Esophagus muscularis mucosa (tissue), 4 donors: ENCODE results near the gene PFDN6. TPM values are rescaled to one million over a fixed set of nuclear protein-coding genes. Genes with fewer than 3 reads are reported as not detected.
"Not testable (repeated sequence)": the region's sequence is repeated elsewhere in the genome, so short reads cannot be mapped to it uniquely, and the experiment has no call there.

Source experiments
- DNase-seq: peaks from one replicate; pipeline ENCODE4 v3.0.0-alpha.2; 2017; ENCODE audit errors: extremely low spot score
- H3K27ac ChIP-seq, 4 donors: fragments of 200-600 bp; sonication (generic); replicated peaks in 1 of 4; 1 replicate in 3 of 4; 2 replicates in 1 of 4; pipeline ENCODE4 v1.5.1; 2016 to 2019; ENCODE audit warnings: mild to moderate bottlenecking in 1 of 4
- H3K27me3 ChIP-seq, 4 donors: fragments of 200-600 bp; sonication (generic); one replicate each; pipeline versions ENCODE4 v1.5.1 to v1.6.0; 2016 to 2019
- H3K36me3 ChIP-seq, 4 donors: fragments of 200-600 bp; sonication (generic); one replicate each; pipeline ENCODE4 v1.5.1; 2016 to 2019
- H3K4me1 ChIP-seq, 4 donors: fragments of 200-600 bp; sonication (generic); one replicate each; pipeline ENCODE4 v1.5.1; 2016 to 2019
- H3K4me3 ChIP-seq, 4 donors: fragments of 200-600 bp; sonication (generic); 1 replicate in 2 of 4; 2 replicates in 2 of 4; pipeline ENCODE4 v1.5.1; 2016 to 2019; ENCODE audit warnings: mild to moderate bottlenecking in 4 of 4, moderate library complexity in 1 of 4
- H3K9me3 ChIP-seq, 4 donors: fragments of 200-600 bp; sonication (generic); 1 replicate in 3 of 4; 2 replicates in 1 of 4; pipeline ENCODE4 v1.5.1; 2016 to 2019
- CTCF ChIP-seq, 3 experiments: fragments of 200-600 bp in 2 of 3; fragments of 450-650 bp in 1 of 3; sonication (generic) in 2 of 3; IDR thresholded peaks; one replicate each; pipeline ENCODE4 v1.5.1; 2017 to 2019; ENCODE audit warnings: antibody characterized with exemption in 3 of 3, mild to moderate bottlenecking in 2 of 3, moderate library complexity in 1 of 3
- EP300 ChIP-seq: sonication (generic); formaldehyde crosslinking; IDR thresholded peaks from one replicate; pipeline ENCODE4 v1.6.1; 2017; ENCODE audit warnings: antibody characterized with exemption
- POLR2A ChIP-seq: fragments of 450-650 bp; IDR thresholded peaks from one replicate; pipeline ENCODE4 v1.6.1; 2017; ENCODE audit warnings: antibody characterized with exemption, moderate library complexity, mild to moderate bottlenecking, low read depth
- POLR2AphosphoS5 ChIP-seq, 2 donors: sonication (generic); formaldehyde crosslinking; IDR thresholded peaks; one replicate each; pipeline ENCODE4 v1.6.1; 2017; ENCODE audit warnings: antibody characterized with exemption in 2 of 2
- WGBS: methylation state at CpG from one replicate; pipeline ENCODE4 v1.1.5; 2018; 5-methylcytosine and 5-hydroxymethylcytosine counted together
- intact Hi-C: fragments of 100-400 bp; cut with DNase I; formaldehyde crosslinking; loops from one replicate; pipeline ENCODE4 v1.15.1; 2023
- total RNA-seq, 4 donors: library from RNA; depleted of rRNA; stranded (reverse); fragments of >200 nt; gene quantifications; one replicate each; pipeline versions ENCODE4 v1.1.0 to v1.2.1, GENCODE V29; 2016

PFDN6 gene
- total RNA-seq, 4 donors from 2014 or later: 29.1 to 54.2 (median 43.7) TPM

GRCh38 chr6:33251395-33252012 is 37.9 kb upstream of the PFDN6 start:
- no peak overlapping the region for H3K27ac ChIP-seq
- intact Hi-C loops: no loop called here
- no peaks in the 10 kb centered on the region for H3K27me3 ChIP-seq
- no peaks in the 10 kb centered on the region for H3K9me3 ChIP-seq
- peaks cover 0 to 25% (median 19%) of the 10 kb centered on the region in 4 donors for H3K36me3 ChIP-seq
- H3K4me3 ChIP-seq: no peak overlapping the region
- DNase-seq: no peak
- WGBS: 76% methylated on average over 6 of the region's 6 CpGs
- H3K4me1 ChIP-seq: peaks cover 24 to 36% (median 31%) of the 10 kb centered on the region in 4 donors
- no peak for TF ChIP-seq POLR2A
- no peak for TF ChIP-seq POLR2AphosphoS5 (IDR thresholded peaks at IDR 0.05)
- no peak for TF ChIP-seq CTCF (IDR thresholded peaks at IDR 0.05)
- TF ChIP-seq EP300: no peak

GRCh38 chr6:33252759-33253158 is 36.6 kb upstream of the PFDN6 start:
- Histone ChIP-seq H3K36me3 (peaks cover 0 to 34% (median 21%) of the 10 kb centered on the region in 4 donors), H3K4me1 (peaks cover 23 to 34% (median 29%) of the 10 kb centered on the region in 4 donors), H3K27ac (no peak overlapping the region), H3K9me3 (no peaks in the 10 kb centered on the region), H3K4me3 (no peak overlapping the region), H3K27me3 (no peaks in the 10 kb centered on the region)
- intact Hi-C loops: no loop called here
- TF ChIP-seq EP300: no peak
- no peak for TF ChIP-seq POLR2A
- no peak for TF ChIP-seq POLR2AphosphoS5 (IDR thresholded peaks at IDR 0.05)
- TF ChIP-seq CTCF (IDR thresholded peaks at IDR 0.05): no peak
- no peak for DNase-seq

GRCh38 chr6:33254591-33254990 is 34.8 kb upstream of the PFDN6 start:
- Histone ChIP-seq H3K36me3 (peaks cover 9 to 51% (median 28%) of the 10 kb centered on the region in 4 donors), H3K4me1 (peaks cover 12 to 20% (median 15%) of the 10 kb centered on the region in 4 donors), H3K27ac (no peak overlapping the region), H3K4me3 (no peak overlapping the region), H3K27me3 (no peaks in the 10 kb centered on the region), H3K9me3 (no peaks in the 10 kb centered on the region)
- DNase-seq: no peak
- 90% methylated on average over 4 of the region's 4 CpGs for WGBS
- intact Hi-C loops: no loop called here
- TF ChIP-seq EP300 (no peak), POLR2AphosphoS5 (IDR thresholded peaks at IDR 0.05) (no peak), POLR2A (no peak), CTCF (IDR thresholded peaks at IDR 0.05) (no peak)

- intact Hi-C loops: no loop called here
- peaks cover 19 to 74% (median 48%) of the 10 kb centered on the region in 4 donors for H3K36me3 ChIP-seq
- H3K9me3 ChIP-seq: no peaks in the 10 kb centered on the region
- TF ChIP-seq CTCF (IDR thresholded peaks at IDR 0.05) (no peak), POLR2AphosphoS5 (IDR thresholded peaks at IDR 0.05) (no peak), EP300 (no peak), POLR2A (no peak)
- no peaks in the 10 kb centered on the region for H3K4me1 ChIP-seq
- no peaks in the 10 kb centered on the region for H3K27me3 ChIP-seq
- WGBS: 94% methylated on average over 5 of the region's 5 CpGs
- no peak for DNase-seq
- no peak overlapping the region for H3K4me3 ChIP-seq
- H3K27ac ChIP-seq: no peak overlapping the region
Measured at GRCh38 chr6:33259032-33259431, 30.4 kb upstream of the PFDN6 start.

- H3K36me3 ChIP-seq: peaks cover 54 to 97% (median 77%) of the 10 kb centered on the region in 4 donors
- H3K9me3 ChIP-seq, DNase-seq, H3K27me3 ChIP-seq, intact Hi-C loops, H3K4me3 ChIP-seq, H3K4me1 ChIP-seq, H3K27ac ChIP-seq: not testable (repeated sequence)
- 95% methylated on average over 3 of the region's 3 CpGs for WGBS
Measured at GRCh38 chr6:33262490-33262889, 26.9 kb upstream of the PFDN6 start.
